ENCODE results near the gene ZFX.
"Not testable (repeated sequence)": the region's sequence is repeated elsewhere in the genome, so short reads cannot be mapped to it uniquely, and the experiment has no call there.

ZFX gene

GRCh38 chrX:24153178-24153795 lies 3.8 kb downstream of the ZFX start:
- no peak for DNase-seq

DNA sequence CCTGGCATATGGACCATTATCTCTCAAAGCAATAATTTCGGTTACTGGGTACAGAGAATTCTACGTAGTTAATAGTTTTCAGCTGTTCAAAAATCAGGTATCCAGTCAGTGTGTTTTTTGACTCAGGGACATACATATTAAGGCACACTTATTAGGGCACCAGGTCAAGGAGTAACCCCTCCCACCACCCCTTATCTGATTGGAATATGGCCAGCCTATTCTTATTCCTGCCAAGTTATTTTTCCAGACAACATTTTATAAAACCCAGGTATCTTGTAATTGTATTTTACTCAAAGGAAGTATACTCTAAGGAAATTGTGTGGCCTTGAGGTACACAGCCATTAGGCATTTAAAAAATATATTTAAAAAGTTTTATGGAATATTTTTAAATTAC lies 4.3 kb downstream of the ZFX start:
- no peak for DNase-seq

- DNase-seq, result no peak
These were observed 5.0 kb downstream of the ZFX start for GRCh38 chrX:24154490-24155034.

DNA sequence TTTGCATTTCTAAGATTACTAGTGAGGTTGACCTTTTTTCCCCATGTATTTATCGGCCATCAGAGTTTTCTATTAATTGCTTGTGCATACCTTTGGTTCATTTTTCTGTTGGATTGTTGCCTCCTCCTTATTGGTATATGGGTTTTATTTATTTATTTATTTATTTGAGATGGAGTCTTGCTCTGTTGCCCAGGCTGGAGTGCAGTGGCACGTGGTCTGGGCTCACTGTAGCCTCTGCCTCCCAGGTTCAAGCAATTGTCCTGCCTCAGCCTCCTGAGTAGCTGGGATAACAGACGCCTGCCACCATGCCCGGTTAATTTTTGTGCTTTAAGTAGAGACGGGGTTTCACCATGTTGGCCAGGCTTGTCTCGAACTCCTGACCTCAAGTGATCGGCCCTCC lies 6.2 kb downstream of the ZFX start:
- not testable (repeated sequence) for DNase-seq

- DNase-seq, result no peak
These were observed 6.6 kb downstream of the ZFX start for GRCh38 chrX:24156177-24156576.

GRCh38 chrX:24158881-24159280 lies 9.4 kb downstream of the ZFX start:
- no peak for DNase-seq

- no peak for DNase-seq
These were observed 16.5 kb downstream of the ZFX start for GRCh38 chrX:24166078-24166477.

DNA sequence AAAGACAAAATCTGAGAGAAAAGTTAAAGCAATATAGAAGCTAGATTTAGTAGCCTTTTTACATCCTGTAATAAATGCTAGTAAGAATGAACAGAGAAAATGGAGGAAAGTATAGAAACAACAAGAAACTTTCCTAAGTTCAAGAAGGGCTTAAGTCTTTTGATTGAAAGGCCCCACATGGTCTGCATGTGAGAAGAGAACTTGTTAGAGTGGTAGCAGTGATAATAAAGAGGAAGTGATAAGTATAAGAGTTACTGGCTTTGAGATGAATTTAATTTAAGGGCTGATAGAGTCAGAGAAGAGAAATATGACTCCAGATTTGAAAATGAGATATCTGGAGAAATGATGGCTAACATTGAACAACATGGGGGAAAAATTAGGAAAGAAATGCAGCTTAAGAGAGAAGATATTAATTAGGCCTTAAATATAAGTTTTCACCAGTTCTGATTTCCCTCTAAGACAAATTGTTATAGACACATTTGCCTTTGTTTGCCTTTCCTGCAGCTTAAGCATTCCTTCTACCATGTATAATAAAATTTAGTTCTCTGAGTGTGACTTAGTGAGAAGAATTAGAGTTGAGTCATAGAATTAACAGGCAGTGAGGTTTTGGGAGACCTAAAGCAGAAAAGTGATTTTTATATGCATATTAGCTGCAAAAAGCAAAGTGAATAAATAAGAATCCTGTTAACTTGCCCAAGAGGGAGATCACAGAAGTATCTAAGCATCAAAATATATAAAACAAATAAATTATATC lies 18.4 kb downstream of the ZFX start:
- no peak for DNase-seq

DNA sequence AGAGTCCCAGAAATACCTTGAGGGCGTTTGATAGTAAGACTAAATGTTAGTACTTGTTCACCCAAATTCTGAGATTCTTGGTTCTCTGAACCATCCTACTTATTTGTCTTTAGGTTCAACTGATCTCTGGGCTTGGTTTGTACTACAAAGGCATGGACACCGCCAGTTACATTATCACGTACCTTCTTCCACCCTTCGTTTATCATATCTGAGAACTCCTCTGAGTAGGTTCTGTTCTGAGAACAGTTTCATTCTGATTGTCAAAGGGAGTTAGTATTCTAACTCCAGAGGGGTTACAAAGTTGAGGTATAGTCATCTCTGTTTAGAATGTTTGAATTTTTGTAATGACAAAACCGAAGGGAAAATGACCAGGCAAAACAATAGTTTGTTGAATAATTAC lies 19.3 kb downstream of the ZFX start:
- DNase-seq, result no peak

GRCh38 chrX:24169211-24169610 lies 19.7 kb downstream of the ZFX start:
- no peak for DNase-seq

GRCh38 chrX:24173115-24173847 lies 23.8 kb downstream of the ZFX start:
- no peak for DNase-seq

DNA sequence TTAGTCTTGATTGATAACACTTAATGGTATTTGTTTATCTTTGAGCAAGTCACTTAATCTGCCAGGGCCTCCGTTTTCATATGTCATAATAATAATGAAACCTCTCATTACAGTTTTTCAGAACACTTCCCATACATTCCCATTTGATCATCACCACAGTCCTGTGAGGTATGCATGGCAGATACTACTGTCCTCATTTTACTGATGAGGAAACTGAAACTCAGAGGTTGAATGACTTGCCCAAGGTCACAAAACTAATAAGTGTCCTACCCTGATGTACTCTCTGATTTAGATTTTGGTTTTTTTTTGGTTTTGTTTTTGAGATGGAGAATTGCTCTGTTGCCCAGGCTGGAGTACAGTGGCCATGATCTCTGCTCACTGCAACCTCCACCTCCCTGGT lies 25.7 kb downstream of the ZFX start:
- DNase-seq, result no peak

DNA sequence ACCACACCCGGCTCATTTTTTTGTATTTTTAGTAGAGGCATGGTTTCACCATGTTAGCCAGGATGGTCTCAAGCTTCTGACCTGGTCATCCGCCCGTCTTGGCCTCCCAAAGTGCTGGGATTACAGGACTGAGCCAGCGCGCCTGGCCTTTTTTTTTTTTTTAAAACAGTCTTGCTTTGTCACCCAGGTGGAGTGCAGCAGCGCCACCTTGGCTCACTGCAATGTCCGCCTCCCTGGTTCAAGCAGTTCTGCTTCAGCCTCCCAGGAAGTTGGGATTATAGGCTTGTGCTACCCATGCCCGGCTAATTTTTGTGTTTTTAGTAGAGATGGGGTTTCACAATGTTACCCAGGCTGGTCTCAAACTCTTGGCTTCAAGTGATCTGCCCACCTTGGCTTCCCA lies 28.9 kb downstream of the ZFX start:
- DNase-seq, result no peak

DNA sequence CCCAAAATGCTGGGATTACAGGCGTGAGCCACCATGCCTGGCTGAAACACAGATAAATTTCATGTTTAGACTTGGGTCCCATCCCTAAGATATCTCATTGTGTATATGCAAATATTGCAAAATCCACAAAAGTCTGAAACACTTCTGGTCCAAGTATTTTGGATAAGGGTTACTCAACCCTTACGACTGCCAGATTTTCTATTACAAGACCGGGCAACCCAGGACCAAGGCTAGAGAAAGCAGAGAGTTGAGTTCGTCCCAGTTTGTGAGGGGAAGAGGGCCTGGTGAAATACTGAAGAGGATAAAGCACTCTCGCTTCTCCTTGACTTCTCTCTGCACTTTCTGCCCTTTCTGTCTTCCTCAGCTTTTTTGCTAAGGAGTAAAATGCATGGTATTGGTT lies 34.5 kb downstream of the ZFX start:
- DNase-seq, result no peak

GRCh38 chrX:24186483-24186882 lies 37.0 kb downstream of the ZFX start:
- DNase-seq, result no peak

- no peak for DNase-seq
These were observed 37.5 kb downstream of the ZFX start for GRCh38 chrX:24186986-24187385.

- no peak for DNase-seq
These were observed 40.0 kb downstream of the ZFX start for GRCh38 chrX:24189490-24189889.

- no peak for DNase-seq
These were observed 41.1 kb downstream of the ZFX start for GRCh38 chrX:24190500-24191156.

GRCh38 chrX:24196509-24196908 lies 47.0 kb downstream of the ZFX start:
- no peak for DNase-seq

DNA sequence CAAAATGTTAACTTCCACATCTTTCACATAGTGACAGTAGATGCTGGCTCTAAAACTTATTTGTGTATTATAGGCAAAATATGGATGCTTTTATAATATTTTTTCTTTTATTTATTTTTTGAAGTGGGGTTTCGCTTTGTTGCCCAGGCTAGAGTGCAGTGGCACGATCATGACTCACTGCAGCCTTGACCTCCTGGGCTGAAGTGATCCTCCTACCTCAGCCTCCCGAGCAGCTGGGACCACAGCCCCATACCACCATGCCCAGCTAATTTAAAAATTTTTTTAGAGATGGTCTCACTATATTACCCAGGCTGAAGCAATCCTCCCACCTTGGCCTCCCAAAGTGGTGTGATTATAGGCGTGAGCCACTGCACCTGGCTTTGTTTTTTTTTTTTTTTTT lies 48.6 kb downstream of the ZFX start:
- DNase-seq, result no peak

- no peak for DNase-seq
These were observed 50.6 kb downstream of the ZFX start for GRCh38 chrX:24200133-24200532.

GRCh38 chrX:24201216-24201615 lies 51.7 kb downstream of the ZFX start:
- no peak for DNase-seq

GRCh38 chrX:24202465-24203031 lies 53.0 kb downstream of the ZFX start:
- DNase-seq, result peak; percentile 3

Data from activated naive CD4-positive, alpha-beta T cell treated with Interleukin-2 at 50 U/mL for 16 hours (primary cell).